Measurements from ENCODE around the gene SGCA. TPM values are rescaled to one million over a fixed set of nuclear protein-coding genes. Genes with fewer than 3 reads are reported as not detected.

SGCA gene
- total RNA-seq, 4 donors from 2014 or later = 1.8 to 7.8 (median 4.9) TPM

DNA sequence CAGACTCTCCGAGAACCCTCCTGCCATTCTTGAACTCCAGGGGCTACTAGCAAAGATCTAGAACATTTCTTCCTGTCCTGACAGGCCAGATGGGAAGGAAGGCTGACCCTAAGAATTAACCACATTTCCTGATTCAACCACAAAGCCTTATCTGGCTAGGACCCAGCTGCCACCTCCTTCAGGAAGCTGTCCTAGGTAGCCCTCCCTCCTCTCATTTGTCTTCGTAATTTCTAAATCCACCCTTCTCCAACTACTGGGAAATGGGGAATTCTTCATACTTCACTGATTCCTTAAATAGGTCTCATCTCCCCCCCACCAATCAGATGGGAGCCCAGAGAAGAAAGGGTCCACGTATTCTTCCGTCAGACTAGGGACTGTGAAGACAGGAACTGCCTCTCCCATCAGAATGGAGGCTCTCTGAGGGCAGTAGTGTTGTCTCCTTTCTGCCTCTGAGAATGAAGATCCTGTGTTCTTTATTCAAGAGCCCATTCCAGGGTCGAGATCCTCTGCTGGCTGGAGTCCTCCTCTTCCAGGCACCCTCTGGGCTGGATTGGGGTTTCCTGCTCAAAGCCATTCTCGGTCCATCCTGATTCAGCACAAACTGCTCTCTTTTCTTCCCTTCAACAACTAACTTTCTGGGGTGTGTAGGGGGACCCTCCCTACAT is 38.0 kb upstream of the SGCA start:
- Histone ChIP-seq H3K27ac (no peak overlapping the region), H3K4me3 (no peak overlapping the region), H3K36me3 (no peaks in the 10 kb centered on the region), H3K9me3 (no peaks in the 10 kb centered on the region), H3K27me3 (peaks cover 0 to 41% of the 10 kb centered on the region in 2 donors), H3K4me1 (peaks cover 0 to 43% (median 20%) of the 10 kb centered on the region in 4 donors)
- no peak for DNase-seq (ENCODE audit: low spot score in 2 of 2)
- TF ChIP-seq EP300 (IDR thresholded peaks at IDR 0.05) (no peak), POLR2A (IDR thresholded peaks at IDR 0.05) (no peak)
- TF ChIP-seq, protein P1, sequence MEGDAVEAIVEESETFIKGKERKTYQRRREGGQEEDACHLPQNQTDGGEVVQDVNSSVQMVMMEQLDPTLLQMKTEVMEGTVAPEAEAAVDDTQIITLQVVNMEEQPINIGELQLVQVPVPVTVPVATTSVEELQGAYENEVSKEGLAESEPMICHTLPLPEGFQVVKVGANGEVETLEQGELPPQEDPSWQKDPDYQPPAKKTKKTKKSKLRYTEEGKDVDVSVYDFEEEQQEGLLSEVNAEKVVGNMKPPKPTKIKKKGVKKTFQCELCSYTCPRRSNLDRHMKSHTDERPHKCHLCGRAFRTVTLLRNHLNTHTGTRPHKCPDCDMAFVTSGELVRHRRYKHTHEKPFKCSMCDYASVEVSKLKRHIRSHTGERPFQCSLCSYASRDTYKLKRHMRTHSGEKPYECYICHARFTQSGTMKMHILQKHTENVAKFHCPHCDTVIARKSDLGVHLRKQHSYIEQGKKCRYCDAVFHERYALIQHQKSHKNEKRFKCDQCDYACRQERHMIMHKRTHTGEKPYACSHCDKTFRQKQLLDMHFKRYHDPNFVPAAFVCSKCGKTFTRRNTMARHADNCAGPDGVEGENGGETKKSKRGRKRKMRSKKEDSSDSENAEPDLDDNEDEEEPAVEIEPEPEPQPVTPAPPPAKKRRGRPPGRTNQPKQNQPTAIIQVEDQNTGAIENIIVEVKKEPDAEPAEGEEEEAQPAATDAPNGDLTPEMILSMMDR (IDR thresholded peaks at IDR 0.05) = no peak
- 71 to 72% methylated on average over 6 of the region's 6 CpGs for WGBS, 2 donors

DNA sequence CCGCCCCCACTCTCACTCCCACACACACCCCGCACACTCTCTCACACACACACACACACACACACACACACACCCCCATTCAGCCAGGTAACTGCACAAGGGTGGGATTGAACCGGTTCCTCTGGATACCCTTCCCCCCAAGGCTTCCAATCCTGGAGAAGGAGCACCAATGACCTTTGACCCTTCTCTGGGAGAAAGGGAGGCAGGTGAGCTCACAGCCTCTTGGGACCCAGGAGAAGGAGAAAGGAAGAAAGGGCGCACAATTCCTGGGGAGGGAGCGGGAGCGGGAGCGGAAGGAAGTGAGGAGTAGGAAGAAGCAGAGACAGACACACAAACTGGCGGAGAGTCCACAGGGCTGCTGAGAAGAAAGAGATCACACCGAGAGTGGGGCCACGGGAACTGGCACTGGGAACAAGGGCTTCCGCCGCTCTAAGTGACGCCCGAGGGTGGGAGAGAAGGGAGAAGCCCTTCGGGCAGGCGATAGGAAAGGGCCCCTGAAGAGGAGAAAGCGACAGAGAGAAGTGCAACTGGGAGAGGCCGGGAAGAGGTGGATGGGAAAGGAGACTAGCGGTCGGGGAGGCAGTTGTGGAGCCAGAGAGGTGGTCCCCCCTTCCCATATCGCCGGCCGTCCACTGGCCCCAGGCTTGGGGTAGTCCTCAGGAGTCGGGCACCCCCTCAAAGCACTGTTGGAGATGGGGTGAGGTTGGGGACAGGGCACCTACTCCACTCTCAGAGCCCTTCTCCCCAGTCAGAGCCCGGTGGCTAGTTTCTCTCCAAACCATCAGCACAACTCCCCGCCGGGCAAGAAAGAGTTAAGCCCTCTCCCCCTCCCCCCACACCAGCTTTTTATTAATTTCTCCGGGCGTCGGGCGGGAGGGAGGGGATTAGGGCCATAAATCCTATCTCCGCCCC is 37.1 kb upstream of the SGCA start:
- TF ChIP-seq POLR2A (IDR thresholded peaks at IDR 0.05) = no peak
- no peak for TF ChIP-seq EP300 (IDR thresholded peaks at IDR 0.05)
- TF ChIP-seq, protein P1 (IDR thresholded peaks at IDR 0.05) = no peak
- Histone ChIP-seq H3K27me3 (peaks cover 0 to 41% of the 10 kb centered on the region in 2 donors), H3K4me1 (peaks cover 0 to 46% (median 20%) of the 10 kb centered on the region in 4 donors), H3K9me3 (no peaks in the 10 kb centered on the region), H3K4me3 (peak overlapping the region in 3 of 4 donors; percentile 36 to 55 (median 44)), H3K27ac (no peak overlapping the region), H3K36me3 (no peaks in the 10 kb centered on the region)
- no peak for DNase-seq (ENCODE audit: low spot score in 2 of 2)
- WGBS, 2 donors = 16 to 17% methylated on average over 31 to 32 of the region's 32 CpGs

DNA sequence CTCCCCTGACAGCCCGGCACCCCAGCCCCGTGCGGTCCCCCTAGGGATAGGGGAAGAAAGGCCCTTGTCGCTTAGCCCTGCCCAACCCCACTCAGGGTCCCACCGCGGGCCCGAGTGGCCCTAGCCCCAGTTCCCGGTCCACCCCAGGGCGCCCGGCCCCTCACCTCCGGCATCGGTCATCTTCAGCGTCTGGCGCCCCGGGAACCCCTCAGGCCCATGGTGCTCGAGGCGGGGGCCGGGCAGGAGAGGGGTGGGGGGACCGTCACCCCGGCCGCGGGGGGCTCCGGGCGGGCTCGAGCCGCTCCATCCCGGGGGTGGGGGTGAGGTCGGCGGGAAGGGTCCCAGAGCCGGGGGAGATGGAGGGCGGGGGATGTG is 36.5 kb upstream of the SGCA start:
- 1 to 4% methylated on average over 17 to 24 of the region's 31 CpGs for WGBS, 2 donors
- peaks cover 0 to 48% (median 20%) of the 10 kb centered on the region in 4 donors for H3K4me1 ChIP-seq
- peak overlapping the region in 3 of 4 donors; percentile 36 to 55 (median 44) for H3K4me3 ChIP-seq
- TF ChIP-seq, protein P1 (IDR thresholded peaks at IDR 0.05) = no peak
- TF ChIP-seq POLR2A (IDR thresholded peaks at IDR 0.05) (no peak), EP300 (IDR thresholded peaks at IDR 0.05) (no peak)
- H3K36me3 ChIP-seq = peaks cover 0 to 4% (median 0%) of the 10 kb centered on the region in 3 donors
- no peak for DNase-seq (ENCODE audit: low spot score in 2 of 2)
- no peak overlapping the region for H3K27ac ChIP-seq
- H3K9me3 ChIP-seq = no peaks in the 10 kb centered on the region
- peaks cover 0 to 41% of the 10 kb centered on the region in 2 donors for H3K27me3 ChIP-seq

DNA sequence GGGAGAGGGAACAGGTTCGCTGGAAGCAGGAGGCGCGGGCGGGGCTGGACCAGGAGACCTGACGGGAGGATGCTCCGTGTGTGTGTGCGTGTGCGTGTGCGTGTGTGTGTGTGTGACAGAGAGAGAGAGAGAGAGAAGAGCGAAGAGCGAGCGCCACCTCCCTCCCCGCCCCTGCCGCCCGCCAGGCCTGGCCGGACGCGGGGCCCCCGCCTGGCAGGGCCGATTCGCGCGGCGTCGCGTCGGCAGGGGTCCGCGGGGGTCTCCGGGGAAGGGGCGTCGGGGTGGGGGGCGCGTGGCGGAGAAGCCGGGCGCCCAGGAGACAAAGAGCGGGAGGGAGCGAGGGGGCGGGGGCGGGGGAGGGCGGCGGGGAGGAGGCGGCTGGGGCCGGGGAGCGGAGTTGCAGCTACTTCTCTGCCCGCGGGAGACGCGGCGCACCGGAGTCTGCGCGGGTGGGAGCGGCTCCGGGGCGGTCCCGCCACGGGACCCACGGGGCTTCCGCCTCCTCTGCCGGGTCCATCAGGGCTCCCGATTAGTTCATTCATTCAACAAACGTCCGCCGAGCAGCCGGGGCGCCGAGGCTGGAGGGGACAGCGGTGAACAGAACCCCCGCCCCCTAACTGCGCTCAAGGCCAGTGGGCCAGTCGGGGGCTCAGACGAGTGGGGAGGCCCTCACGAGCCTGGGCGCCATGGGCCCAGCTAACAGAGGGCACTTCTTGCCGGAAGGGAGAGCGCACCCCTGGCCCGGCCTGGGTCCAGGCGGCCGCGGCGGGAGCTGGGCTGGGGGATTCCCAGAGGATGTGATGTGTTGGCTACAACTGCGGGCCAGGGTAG is 35.9 kb upstream of the SGCA start, which contains the start of gene SAMD14:
Gene SAMD14 (minus strand): TSS at position 433 of the 831 bp plus-strand sequence. CDS start 5,201 bp downstream, outside the sequence.
- no peak within 1 kb of the TSS for H3K27ac ChIP-seq
- peak within 1 kb of the TSS; percentile 14 to 55 (median 40) for H3K4me3 ChIP-seq
- WGBS, 2 donors = 2% methylated on average over 38 to 47 of the region's 84 CpGs
- no peak for DNase-seq (ENCODE audit: low spot score in 2 of 2)
- no peaks in the 10 kb centered on the region for H3K9me3 ChIP-seq
- TF ChIP-seq, protein P1 (IDR thresholded peaks at IDR 0.05) = no peak
- TF ChIP-seq POLR2A (IDR thresholded peaks at IDR 0.05) = no peak
- no peak for TF ChIP-seq EP300 (IDR thresholded peaks at IDR 0.05)
- H3K27me3 ChIP-seq = peaks cover 0 to 41% of the 10 kb centered on the region in 2 donors
- H3K36me3 ChIP-seq = peaks cover 0 to 10% (median 0%) of the 10 kb centered on the region in 3 donors
- H3K4me1 ChIP-seq = peaks cover 0 to 48% (median 20%) of the 10 kb centered on the region in 4 donors

Measured in tibial nerve (tissue), 4 donors.